Activated effector memory CD4-positive, alpha-beta T cell treated with anti-CD3 and anti-CD28 coated beads, Interleukin-2, amount 50 U/mL, for 16 hours (primary cell): ENCODE data around the gene DCUN1D1.

ENCODE experiments used
- DNase-seq: peaks from one replicate; pipeline ENCODE4 v3.0.0-alpha.2; 2020

DCUN1D1 gene

GRCh38 chr3:182971637-182972036 is 8.7 kb downstream of the DCUN1D1 start:
- no peak for DNase-seq

- DNase-seq, result no peak
Observed at GRCh38 chr3:182970811-182971418, 9.4 kb downstream of the DCUN1D1 start.

GRCh38 chr3:182969853-182970252 is 10.5 kb downstream of the DCUN1D1 start:
- no peak for DNase-seq

GRCh38 chr3:182969277-182969676 is 11.1 kb downstream of the DCUN1D1 start:
- DNase-seq, result no peak

- no peak for DNase-seq
Observed at GRCh38 chr3:182967218-182968204, 12.8 kb downstream of the DCUN1D1 start.

- no peak for DNase-seq
Observed at GRCh38 chr3:182965861-182966366, 14.4 kb downstream of the DCUN1D1 start.

GRCh38 chr3:182964179-182964578 is 16.2 kb downstream of the DCUN1D1 start:
- DNase-seq, result no peak

- DNase-seq, result no peak
Observed at GRCh38 chr3:182962166-182962565, 18.2 kb downstream of the DCUN1D1 start.

- DNase-seq, result no peak
Observed at GRCh38 chr3:182959474-182960350, 20.6 kb downstream of the DCUN1D1 start.

- no peak for DNase-seq
Observed at GRCh38 chr3:182957676-182958266, 22.6 kb downstream of the DCUN1D1 start.

- DNase-seq, result no peak
Observed at GRCh38 chr3:182957226-182957625, 23.1 kb downstream of the DCUN1D1 start.

- DNase-seq, result no peak
Observed at GRCh38 chr3:182954553-182955235, 25.6 kb downstream of the DCUN1D1 start.

GRCh38 chr3:182949688-182950087 is 30.6 kb downstream of the DCUN1D1 start:
- no peak for DNase-seq

GRCh38 chr3:182948305-182948704 is 32.0 kb downstream of the DCUN1D1 start:
- DNase-seq, result no peak

- DNase-seq, result no peak
Observed at GRCh38 chr3:182947888-182948287, 32.5 kb downstream of the DCUN1D1 start.

- no peak for DNase-seq
Observed at GRCh38 chr3:182941719-182942118, 38.6 kb downstream of the DCUN1D1 start.

GRCh38 chr3:182940266-182940808 is 40.0 kb downstream of the DCUN1D1 start:
- no peak for DNase-seq

- no peak for DNase-seq
Observed at GRCh38 chr3:182937293-182938051, 42.9 kb downstream of the DCUN1D1 start.

- DNase-seq, result no peak
Observed at GRCh38 chr3:182936918-182937285, 43.4 kb downstream of the DCUN1D1 start.

GRCh38 chr3:182936239-182936917 is 44.0 kb downstream of the DCUN1D1 start:
- no peak for DNase-seq
